ENCODE data around the gene PFKP.

The PFKP gene

DNA sequence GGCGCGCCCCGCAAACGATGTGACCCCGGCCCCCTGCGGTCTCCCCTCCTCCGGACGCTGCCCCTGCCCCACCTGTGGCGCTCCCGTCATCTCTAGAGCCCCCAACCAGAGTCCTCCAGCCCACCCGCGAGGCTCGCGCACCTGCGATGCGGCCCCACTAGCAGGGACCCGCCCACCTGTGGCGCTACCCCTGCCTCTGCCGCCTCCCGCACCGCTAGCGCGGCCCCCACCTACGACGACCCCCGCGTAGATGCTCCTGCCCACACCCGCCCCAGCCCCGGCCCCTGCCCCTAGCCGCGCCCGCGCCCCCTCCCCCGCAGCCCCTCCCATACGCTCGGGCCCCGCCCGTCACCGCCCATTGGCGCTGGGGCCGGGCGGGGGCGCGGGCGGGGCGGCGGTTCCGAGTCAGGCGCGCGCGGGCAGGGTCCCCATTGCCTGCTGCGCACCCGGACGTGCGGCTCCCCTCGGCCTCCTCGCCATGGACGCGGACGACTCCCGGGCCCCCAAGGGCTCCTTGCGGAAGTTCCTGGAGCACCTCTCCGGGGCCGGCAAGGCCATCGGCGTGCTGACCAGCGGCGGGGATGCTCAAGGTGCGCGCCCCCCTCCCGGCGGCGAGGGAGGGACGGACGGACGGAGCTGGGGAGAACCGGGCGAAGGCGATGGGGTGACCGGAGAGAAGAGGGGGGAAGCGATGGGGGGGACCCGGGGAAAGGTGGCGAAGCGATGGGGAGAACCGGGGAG is at the start of gene PFKP:
Gene PFKP, plus strand, starts transcription at position 431 of the 741 bp plus-strand sequence. Its CDS starts 48 bp downstream, at position 479.
- DNase-seq (ENCODE audit: low read depth, low spot score), result no peak

DNA sequence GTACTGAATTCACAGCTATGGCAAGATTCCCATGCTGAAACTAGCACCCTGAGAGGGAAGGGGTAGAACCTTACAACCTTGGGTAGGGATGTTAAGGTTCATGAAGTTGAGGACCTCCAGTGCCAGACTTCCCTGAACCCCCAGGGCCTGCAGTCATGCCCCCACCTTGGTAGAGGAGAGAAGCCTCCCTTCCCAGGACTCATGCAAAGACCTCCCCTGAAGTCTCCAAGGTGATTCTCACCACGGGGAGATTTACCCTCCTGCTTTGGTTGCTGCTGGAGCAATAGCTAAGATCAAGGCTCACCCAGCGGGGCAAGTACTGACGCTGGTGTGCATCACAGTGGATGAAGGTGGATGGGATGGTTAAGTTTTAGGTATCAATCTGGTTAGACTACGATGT is 49.1 kb upstream of the PFKP start:
- DNase-seq (ENCODE audit: low read depth, low spot score), result no peak

DNA sequence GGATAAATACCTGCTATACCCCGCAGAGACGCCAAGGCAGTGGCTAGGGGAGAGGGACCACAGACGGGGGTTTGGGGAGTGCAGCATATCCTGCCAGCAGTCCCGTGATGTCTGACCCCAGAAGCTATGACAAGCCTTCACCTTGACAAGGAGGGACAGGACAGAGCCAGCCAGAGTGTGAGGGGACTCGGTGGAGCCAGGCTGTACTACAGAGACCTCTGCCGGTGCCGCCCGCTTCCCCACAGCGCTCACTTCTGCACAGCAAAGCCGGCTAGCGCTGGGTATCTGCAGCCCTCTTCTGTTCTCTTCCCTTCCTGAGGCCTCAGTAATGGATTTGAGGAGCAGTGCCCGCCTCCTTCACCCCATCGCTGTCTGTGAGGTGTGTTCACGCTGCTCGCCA is 47.0 kb upstream of the PFKP start:
- DNase-seq (ENCODE audit: low read depth, low spot score), result no peak

GRCh38 chr10:3020881-3021280 is 46.5 kb upstream of the PFKP start:
- DNase-seq (ENCODE audit: low read depth, low spot score), result no peak

DNA sequence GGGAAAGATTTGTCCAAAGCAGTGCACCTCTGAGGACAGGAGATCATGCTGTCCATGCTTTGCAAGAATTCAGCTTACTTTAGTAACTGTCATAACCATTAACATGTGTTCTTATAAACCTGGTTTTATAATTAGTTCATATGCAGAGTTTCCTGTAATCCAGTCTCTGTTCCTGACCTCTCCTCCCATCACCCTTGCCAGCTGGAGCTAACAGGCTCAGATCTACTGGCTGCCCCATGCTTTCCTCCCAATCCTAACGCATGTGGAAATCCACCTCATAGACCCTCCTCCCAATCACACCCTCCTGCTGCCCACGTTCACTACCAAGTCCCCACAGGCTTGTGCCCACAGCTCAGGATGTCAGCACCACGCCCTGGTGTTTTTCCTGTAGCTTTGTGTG is 45.3 kb upstream of the PFKP start:
- DNase-seq (ENCODE audit: low read depth, low spot score), result no peak

DNA sequence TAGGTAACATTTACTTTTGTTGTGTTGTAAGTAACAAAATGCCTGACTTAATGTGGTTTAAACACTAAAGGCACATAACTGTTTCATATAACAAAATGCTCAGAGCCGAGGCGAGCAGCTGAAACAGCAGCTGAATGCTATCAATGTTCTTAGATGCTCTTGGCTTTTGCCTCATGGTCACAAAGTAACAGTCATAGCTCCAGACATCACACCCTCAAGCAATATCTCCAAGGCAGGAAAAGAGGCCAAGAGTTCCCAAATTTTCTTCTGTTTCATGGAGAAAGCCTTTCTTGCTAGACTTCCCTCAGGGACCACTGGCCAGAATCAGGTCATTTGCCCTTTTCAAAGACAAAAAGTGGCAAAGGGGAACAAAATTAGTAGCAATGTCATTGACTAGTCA is 43.5 kb upstream of the PFKP start:
- no peak for DNase-seq (ENCODE audit: low read depth, low spot score)

DNA sequence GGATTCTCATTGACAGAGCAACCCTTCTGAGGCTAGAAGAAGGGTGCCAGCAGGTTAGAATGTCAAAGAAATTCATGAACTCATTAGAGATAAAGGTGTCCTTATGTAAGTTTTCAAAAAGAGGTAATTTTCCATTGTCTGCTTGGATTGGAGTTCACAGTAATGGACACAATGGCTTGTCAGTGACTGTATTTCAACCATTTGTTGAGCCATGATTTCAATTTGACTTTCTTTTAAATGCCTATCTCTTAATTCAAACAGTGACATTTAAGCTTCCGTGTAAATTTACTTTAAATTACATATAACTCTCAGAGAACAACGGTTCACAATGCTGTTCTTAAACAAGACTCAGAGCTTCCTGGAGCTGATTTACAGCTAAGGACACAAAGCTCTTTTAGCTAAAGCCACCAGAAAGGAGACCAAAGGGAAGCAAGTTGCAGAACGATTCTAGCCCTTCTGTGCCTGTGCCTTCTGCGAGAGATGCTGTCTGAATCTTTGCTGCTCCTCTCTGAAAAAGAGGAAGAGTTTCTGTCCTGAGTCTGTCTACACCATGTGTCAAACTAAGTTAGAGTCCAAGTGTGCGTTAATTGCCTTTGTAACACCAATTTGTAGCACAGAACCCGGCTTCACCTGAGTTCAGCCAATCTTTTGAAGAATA is 42.2 kb upstream of the PFKP start:
- DNase-seq (ENCODE audit: low read depth, low spot score), result no peak

DNA sequence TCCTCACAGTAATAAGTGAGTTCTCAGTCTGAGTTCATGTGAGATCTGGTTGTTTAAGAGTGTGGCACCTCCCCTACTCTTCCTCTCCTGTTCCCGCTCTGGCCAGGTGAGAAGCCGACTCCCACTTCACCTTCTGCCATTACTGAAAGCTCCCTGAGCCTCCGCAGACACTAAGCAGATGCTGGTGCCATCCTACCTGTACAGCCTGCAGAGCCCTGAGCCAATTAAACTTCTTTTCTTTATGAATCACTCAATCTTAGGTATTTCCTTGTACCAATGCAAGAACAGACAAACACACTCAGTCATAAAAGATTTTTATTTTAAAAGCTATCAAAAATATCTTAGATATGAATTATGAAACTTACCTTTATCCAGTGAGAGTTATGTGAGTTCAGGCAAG is 39.5 kb upstream of the PFKP start:
- DNase-seq (ENCODE audit: low read depth, low spot score), result no peak

DNA sequence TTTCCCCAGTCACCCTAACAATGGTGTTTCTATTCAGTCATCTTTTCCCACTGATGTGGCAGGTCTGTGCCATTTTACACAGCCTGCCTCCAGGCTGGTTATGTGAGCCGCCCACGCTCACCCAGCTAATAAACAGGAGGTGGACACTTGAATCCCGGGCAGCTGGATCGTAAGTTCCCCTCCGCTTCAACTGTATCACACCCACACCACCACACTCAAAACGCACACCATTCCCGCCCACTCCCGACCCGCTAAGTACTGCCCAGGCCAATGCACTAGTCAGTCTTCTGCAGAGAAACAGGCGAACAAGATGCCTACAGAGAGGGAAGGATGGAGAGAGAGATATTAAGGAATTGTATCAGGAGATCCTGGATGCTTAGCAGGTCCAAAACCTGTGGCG is 38.9 kb upstream of the PFKP start:
- no peak for DNase-seq (ENCODE audit: low read depth, low spot score)

DNA sequence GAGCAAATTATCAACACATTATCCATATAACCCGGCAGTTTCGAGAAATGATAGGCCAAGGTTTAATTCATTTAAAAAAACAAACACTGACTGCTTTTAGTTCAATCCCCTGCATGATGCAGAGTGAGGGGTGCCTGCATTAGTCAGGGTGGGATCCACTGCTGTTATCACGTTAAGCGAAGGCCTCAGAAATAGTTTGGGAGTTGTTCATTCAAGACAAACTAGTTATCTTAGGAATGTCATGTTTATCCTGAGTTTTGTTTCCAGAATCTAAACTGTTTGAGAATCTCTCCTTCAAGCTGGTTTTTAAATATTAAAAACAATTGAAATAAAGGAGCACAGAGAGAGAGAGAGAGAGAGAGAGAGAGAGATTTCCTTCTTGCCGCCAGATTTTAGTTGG is 36.6 kb upstream of the PFKP start:
- no peak for DNase-seq (ENCODE audit: low read depth, low spot score)

DNA sequence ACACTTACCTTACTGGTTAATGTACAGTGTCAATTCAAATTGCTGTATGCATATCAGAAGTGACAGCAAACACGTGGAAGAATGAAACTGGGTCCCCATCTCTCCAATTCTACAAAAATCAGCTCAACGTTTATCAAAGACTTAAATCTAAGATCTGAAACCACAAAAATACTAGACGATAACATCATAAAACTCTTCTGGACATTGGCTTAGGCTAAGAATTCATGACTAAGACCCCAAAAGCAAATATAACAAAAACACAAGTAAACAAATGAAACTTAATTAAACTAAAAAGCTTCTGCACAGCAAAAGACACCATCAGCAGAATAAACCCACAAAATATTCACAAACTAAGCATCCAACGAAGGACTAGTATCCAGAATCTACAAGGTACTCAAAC is 35.9 kb upstream of the PFKP start:
- DNase-seq (ENCODE audit: low read depth, low spot score), result no peak

- no peak for DNase-seq (ENCODE audit: low read depth, low spot score)
Measured at GRCh38 chr10:3033925-3034324, 33.4 kb upstream of the PFKP start.

DNA sequence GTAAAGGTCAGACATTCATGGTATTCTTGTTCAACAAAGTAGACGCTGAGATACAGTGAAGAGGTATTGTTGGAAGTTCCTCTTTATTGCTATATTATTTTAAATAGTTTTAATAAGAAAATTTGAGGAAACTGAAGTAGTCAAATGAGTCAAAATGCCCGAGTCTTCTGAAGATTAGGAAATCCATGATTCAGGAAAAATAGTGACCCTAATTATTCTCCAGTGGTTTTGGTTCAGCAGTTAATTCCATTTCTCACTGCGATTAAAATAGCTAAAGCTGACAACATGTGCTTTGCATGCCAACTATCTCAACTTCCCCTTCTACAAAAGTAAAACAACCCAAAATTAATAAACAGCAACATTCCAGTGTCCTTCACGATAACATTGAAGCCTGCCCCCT is 32.7 kb upstream of the PFKP start:
- no peak for DNase-seq (ENCODE audit: low read depth, low spot score)

DNA sequence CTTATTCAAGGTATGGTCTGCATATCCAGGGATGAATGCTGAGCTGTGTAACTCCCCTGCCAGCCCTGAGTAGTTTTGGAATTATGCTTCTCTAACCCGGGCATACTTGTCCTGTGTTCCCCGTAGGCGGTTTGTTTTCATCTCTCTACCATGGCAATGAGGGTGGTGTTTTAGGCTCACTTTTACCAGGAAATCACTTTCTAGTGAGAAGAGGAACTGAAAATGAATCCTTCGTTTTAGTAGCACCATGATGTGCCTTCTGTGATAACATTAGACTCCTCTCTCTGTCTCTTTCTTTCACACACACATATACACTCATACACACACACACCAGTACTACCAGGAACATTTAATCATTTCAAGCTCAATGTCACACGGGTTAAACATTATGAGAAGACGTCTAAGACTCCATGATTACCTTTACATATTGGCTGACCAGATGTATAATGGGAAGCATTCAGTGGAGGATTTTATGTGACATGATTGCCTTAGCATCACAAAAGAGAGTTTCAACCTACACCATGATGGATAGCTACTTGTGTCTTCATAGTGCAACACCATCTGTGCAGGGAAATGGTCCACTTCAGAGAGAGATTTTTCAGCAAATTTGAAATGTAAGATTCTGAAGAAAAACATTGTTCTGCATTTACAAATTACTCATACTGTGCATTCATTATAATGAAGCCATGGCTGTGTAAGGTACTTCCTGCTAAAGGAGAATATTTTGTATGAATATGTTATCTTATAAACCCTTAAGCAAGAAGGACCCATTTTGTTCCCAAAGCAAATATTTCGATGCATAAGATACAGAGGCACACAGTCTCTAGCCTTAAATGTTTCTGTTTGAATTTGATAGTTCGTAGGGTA is 31.0 kb upstream of the PFKP start:
- no peak for DNase-seq (ENCODE audit: low read depth, low spot score)

DNA sequence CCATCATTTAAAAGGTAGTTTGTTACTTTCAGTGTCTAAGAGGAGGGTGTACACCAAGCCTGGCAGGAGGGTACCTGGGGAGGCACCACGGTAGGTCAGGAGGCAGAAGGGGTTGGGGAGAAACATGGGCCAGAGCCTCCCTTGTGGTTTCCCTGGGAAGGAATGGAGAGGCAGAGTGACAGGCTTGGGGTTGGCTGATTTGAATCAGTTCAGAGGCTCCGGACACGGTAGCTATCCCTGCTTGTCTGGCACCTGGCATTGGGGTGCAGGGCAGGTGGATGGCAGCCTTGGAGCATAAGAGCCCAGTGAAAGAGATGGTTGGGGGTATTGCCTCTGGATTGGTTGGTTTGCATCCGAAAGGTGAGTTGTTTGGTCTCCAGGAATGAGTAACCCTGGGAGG is 30.2 kb upstream of the PFKP start:
- no peak for DNase-seq (ENCODE audit: low read depth, low spot score)

DNA sequence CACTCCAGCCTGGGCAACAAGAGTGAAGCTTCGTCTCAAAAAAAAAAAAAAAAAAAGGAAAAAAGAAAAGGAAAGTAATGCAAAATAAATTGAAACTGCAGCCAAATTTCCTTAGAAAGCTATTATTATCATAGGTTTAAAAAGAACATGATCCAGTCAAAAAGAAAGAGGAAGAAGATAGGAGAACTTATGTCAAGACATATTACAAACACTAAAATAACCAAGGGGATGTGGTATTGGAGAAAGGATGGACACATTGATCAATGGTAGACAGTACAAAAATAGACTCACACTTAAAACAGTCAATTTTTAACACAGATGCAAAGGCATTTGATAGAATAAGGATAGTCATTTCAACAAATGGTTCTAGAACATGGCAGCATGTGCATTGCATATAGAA is 27.3 kb upstream of the PFKP start:
- no peak for DNase-seq (ENCODE audit: low read depth, low spot score)

- no peak for DNase-seq (ENCODE audit: low read depth, low spot score)
Measured at GRCh38 chr10:3042589-3042988, 24.8 kb upstream of the PFKP start.

- DNase-seq (ENCODE audit: low read depth, low spot score), result peak; percentile 47
Measured at GRCh38 chr10:3043512-3044368, 23.6 kb upstream of the PFKP start.

DNA sequence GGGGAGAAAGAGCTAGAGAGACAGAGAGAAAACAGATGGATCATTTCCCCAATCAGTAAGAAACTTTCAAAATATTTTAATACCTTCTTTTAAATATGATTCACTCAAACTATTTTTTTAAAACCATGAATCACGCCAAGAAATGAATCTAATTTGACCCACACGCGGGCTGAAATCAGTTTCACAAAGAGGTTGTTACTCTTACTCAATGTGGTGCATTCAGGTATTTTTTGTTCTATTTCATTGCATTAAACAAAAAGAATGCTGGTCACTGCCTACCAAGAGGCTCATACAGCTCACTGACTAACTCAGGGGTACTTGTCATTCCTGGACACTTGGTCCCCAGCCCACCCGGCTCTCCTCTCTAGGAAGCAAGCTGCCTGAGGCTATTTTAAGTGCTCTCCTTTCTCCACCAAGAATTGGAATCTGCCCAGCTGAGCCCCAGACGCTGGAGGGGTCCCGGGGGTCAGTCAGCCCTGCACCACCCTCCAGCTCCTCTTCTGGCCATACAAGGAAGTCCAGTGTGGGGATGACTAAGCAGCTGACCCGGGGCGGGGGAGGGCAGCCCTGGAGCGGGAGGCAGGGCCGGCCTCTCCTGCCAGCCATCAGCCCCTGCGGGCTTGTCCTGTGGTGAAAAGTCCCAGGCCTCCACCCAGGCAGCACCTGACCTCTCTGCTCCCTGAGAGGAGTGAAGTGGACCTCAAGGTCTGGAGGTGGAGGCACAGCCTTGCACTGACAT is 21.7 kb upstream of the PFKP start:
- DNase-seq (ENCODE audit: low read depth, low spot score), result no peak

- no peak for DNase-seq (ENCODE audit: low read depth, low spot score)
Measured at GRCh38 chr10:3046210-3046779, 21.1 kb upstream of the PFKP start.
